Measurements from ENCODE around the gene HK1.

DNA sequence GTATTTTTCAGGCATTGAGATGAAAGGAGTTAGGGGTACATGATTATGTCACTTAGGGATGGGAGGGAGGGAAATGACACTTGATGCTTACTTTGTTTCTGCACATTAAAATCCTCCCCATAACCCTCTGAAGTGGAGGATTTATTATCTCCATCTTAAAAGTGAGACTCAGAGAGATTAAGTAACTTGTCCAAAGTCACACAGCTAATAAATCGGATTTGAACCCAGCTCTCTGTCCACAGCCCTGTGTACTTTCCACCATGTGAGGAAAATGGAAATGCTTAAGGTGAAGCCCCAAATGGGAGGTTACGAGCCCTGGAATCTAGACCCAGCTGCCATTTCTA is 58.6 kb downstream of the HK1 start:
- TF ChIP-seq, protein P1, sequence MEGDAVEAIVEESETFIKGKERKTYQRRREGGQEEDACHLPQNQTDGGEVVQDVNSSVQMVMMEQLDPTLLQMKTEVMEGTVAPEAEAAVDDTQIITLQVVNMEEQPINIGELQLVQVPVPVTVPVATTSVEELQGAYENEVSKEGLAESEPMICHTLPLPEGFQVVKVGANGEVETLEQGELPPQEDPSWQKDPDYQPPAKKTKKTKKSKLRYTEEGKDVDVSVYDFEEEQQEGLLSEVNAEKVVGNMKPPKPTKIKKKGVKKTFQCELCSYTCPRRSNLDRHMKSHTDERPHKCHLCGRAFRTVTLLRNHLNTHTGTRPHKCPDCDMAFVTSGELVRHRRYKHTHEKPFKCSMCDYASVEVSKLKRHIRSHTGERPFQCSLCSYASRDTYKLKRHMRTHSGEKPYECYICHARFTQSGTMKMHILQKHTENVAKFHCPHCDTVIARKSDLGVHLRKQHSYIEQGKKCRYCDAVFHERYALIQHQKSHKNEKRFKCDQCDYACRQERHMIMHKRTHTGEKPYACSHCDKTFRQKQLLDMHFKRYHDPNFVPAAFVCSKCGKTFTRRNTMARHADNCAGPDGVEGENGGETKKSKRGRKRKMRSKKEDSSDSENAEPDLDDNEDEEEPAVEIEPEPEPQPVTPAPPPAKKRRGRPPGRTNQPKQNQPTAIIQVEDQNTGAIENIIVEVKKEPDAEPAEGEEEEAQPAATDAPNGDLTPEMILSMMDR (conservative IDR thresholded peaks at IDR 0.05 in 1 of 2, IDR thresholded peaks at IDR 0.05 in 1 of 2; ENCODE audit: extremely low read depth in 1 of 2, insufficient read depth in 1 of 2, low read depth in 1 of 2, low read length in 2 of 2) = no peak
- no peak for TF ChIP-seq EZH2 (IDR thresholded peaks at IDR 0.05; ENCODE audit: borderline replicate concordance, low read length)
